MCF 10A (cell line): ENCODE results near the gene TMEM186. TPM values are rescaled to one million over a fixed set of nuclear protein-coding genes. Genes with fewer than 3 reads are reported as not detected.

ENCODE experiments used
- BruUV-seq: library from RNA; stranded (reverse); fragments of 400-500 nt; replicated peaks from 2 replicates; lab custom pipeline; 2021; lab: Mats Ljungman, UMichigan
- CTCF ChIA-PET: fragments of 300-600 bp; sonication (Branson Sonifier 250); formaldehyde crosslinking; extraction: SDS; loops from one replicate; lab custom pipeline; 2021; ENCODE audit warnings: antibody characterized with exemption, inconsistent platforms; lab: Yijun Ruan, JAX
- POLR2A ChIA-PET: fragments of 300-600, 350-650 bp; sonication (Branson Sonifier 250); formaldehyde crosslinking; extraction: SDS; loops from one replicate; lab custom pipeline; 2020; ENCODE audit warnings: antibody characterized with exemption, inconsistent platforms; lab: Yijun Ruan, JAX
- DNase-seq: peaks from one replicate; pipeline ENCODE4 v3.0.0-alpha.2; 2018; ENCODE audit not compliant: unreplicated experiment
- H3K27ac Mint-ChIP-seq: one replicate; pipeline ENCODE4 v1.8.0; 2022; ENCODE audit warnings: mild to moderate bottlenecking, low read depth, mixed read lengths; ENCODE audit not compliant: unreplicated experiment
- H3K27me3 Mint-ChIP-seq: one replicate; pipeline ENCODE4 v1.8.0; 2022; ENCODE audit warnings: mixed read lengths; ENCODE audit not compliant: insufficient read depth, unreplicated experiment
- H3K36me3 Mint-ChIP-seq: one replicate; pipeline ENCODE4 v1.8.0; 2022; ENCODE audit warnings: mild to moderate bottlenecking, moderate library complexity, mixed read lengths; ENCODE audit not compliant: insufficient read depth, unreplicated experiment
- H3K4me1 Mint-ChIP-seq: one replicate; pipeline ENCODE4 v1.8.0; 2022; ENCODE audit warnings: mixed read lengths; ENCODE audit not compliant: insufficient read depth, unreplicated experiment
- H3K4me3 Mint-ChIP-seq: one replicate; pipeline ENCODE4 v1.8.0; 2022; ENCODE audit warnings: mild to moderate bottlenecking, moderate library complexity, mixed read lengths; ENCODE audit not compliant: unreplicated experiment
- H3K9me3 Mint-ChIP-seq: one replicate; pipeline ENCODE4 v1.8.0; 2022; ENCODE audit warnings: mixed read lengths; ENCODE audit not compliant: unreplicated experiment
- intact Hi-C: fragments of 100-400 bp; cut with micrococcal nuclease; formaldehyde crosslinking; loops from 2 replicates; pipeline ENCODE4 v1.14.1; 2022
- total RNA-seq: library from RNA; stranded (reverse); gene quantifications from 2 replicates; pipeline ENCODE4 v1.2.3, GENCODE V29; 2022
- TF ChIP-seq, protein P1 (sequence below): fragments of 200-600 bp; IDR thresholded peaks from one replicate; pipeline ENCODE4 v1.8.0; 2022; ENCODE audit warnings: antibody characterized with exemption, mild to moderate bottlenecking; ENCODE audit not compliant: unreplicated experiment

The TMEM186 gene
- total RNA-seq, 1 experiment from 2014 or later, result 12.9 TPM

DNA sequence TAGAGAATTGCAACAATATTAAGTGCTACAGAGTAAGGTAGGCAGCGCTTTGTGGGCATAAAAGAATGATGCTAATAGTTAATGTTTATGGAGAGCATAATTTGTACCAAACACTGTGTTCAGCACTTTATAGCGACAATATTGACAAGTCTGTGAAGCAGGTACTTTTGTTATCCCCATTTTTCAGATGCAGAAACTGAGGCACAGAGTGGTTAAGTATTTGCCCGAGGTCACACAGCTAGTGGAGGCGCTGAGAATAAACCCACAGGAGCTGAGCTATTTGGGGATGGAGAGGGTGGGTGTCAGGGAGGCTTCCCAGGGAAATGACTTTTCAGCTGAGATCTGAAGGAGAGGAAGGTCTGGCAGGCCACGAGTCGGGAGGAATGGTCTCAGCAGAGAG lies 39.4 kb downstream of the TMEM186 start:
- H3K27ac Mint-ChIP-seq, result no peak overlapping the region
- H3K4me3 Mint-ChIP-seq, result no peak overlapping the region
- DNase-seq, result no peak
- ChIA-PET POLR2A (no interaction called here), CTCF (interaction anchor here (0.7 kb wide), 2 partner anchors 24 to 85 kb away, joined by 3 to 4 read pairs; no protein-coding TSS in a partner anchor)
- TF ChIP-seq, protein P1, sequence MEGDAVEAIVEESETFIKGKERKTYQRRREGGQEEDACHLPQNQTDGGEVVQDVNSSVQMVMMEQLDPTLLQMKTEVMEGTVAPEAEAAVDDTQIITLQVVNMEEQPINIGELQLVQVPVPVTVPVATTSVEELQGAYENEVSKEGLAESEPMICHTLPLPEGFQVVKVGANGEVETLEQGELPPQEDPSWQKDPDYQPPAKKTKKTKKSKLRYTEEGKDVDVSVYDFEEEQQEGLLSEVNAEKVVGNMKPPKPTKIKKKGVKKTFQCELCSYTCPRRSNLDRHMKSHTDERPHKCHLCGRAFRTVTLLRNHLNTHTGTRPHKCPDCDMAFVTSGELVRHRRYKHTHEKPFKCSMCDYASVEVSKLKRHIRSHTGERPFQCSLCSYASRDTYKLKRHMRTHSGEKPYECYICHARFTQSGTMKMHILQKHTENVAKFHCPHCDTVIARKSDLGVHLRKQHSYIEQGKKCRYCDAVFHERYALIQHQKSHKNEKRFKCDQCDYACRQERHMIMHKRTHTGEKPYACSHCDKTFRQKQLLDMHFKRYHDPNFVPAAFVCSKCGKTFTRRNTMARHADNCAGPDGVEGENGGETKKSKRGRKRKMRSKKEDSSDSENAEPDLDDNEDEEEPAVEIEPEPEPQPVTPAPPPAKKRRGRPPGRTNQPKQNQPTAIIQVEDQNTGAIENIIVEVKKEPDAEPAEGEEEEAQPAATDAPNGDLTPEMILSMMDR, result no peak
- H3K27me3 Mint-ChIP-seq, result no peaks in the 10 kb centered on the region
- intact Hi-C loops, result no loop called here
- no peaks in the 10 kb centered on the region for H3K36me3 Mint-ChIP-seq
- H3K9me3 Mint-ChIP-seq, result no peaks in the 10 kb centered on the region
- no TSS peak for BruUV-seq
- H3K4me1 Mint-ChIP-seq, result no peaks in the 10 kb centered on the region

DNA sequence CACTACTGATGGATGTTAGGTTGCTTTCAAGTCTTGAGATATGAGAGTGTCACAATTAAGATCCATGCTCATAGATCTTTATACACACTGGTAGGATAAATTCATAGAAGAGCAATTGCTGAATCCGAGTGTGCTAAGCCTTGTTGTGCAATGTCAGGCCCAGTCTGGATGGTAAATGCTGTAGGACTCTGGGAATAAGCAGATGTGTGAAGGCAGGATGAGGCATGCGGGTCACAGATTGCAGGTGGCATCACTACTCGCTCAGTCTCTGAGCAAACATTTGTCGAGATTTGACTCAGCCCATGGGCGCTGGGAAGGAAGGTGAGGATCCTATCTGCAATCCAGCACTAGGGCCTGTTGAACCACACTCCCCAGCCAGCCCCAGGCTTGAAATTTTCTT lies 40.7 kb downstream of the TMEM186 start:
- peaks cover 6% of the 10 kb centered on the region for H3K4me1 Mint-ChIP-seq

DNA sequence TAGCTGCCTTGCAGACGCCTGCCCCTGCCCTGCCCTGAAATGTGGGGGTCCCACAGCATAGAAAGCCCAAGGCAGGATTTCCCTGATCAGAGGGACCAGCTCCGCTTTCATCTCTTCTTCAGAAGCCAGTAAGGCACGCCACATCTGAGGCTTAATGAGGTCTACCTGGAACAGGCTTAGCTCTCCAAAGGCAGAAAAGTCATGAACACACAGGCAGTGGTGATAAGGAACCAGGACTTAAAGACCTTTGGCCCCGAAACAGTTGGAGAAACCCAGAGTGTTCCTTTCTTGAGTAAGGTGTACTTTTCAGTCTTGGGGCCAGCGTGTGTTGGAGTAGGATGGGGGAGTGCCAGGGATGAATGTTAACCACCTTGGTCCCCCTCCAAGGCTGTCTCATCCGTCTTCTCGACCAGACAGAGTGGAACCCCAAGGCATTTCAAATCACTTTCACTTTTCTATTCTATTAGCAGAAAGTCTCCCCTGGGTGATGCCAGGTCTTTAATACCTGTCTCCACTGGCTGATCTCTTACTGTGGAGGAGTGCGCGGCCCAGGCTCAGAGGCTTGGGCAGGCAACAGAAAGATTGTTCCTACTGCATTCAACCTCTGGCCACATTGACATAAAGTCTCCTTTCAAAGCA lies 43.9 kb downstream of the TMEM186 start:
- H3K4me1 Mint-ChIP-seq, result peaks cover 8% of the 10 kb centered on the region
- POLR2A ChIA-PET, result interaction anchor here (0.6 to 1.1 kb wide), 2 partner anchors 23 to 114 kb away, joined by 3 read pairs; no protein-coding TSS in a partner anchor
- no peaks in the 10 kb centered on the region for H3K27me3 Mint-ChIP-seq
- intact Hi-C loops, result no loop called here
- no peak overlapping the region for H3K27ac Mint-ChIP-seq
- CTCF ChIA-PET, result interaction anchor here (0.6 to 1.1 kb wide), 4 partner anchors 9 to 127 kb away, joined by 3 to 4 read pairs (median 3); no protein-coding TSS in a partner anchor
- no peak for DNase-seq
- H3K36me3 Mint-ChIP-seq, result no peaks in the 10 kb centered on the region
- no peak overlapping the region for H3K4me3 Mint-ChIP-seq
- H3K9me3 Mint-ChIP-seq, result no peaks in the 10 kb centered on the region
- TF ChIP-seq, protein P1, result no peak
- no TSS peak for BruUV-seq

More for the DNA sequence above, 40.7 kb downstream of the TMEM186 start:
- H3K27ac Mint-ChIP-seq, result no peak overlapping the region
- TF ChIP-seq, protein P1, result no peak
- ChIA-PET POLR2A (no interaction called here), CTCF (no interaction called here)
- no peaks in the 10 kb centered on the region for H3K36me3 Mint-ChIP-seq
- H3K27me3 Mint-ChIP-seq, result no peaks in the 10 kb centered on the region
- intact Hi-C loops, result no loop called here
- no peaks in the 10 kb centered on the region for H3K9me3 Mint-ChIP-seq
- BruUV-seq, result no TSS peak
- DNase-seq, result no peak
- no peak overlapping the region for H3K4me3 Mint-ChIP-seq

DNA sequence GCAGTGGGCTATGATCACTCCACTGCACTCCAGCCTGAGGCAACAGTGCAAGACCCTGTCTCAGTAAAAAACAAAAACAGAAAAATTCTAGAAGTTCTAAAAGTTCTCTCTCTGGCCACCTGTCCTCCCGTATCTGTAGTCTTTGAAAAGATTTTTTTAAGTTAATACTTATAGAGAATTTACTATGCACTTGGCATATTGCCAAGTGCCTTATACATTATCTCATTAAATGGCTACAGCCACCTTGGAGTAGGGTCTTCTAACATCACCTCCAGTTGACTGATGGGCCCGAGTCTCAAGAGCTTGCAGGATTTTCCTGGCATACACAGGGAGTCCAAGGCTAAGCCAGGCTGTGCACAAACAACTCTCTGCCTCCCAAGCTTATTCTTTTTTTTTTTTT lies 44.7 kb downstream of the TMEM186 start:
- Mint-ChIP-seq H3K4me1 (peaks cover 8% of the 10 kb centered on the region), H3K4me3 (no peak overlapping the region), H3K27me3 (no peaks in the 10 kb centered on the region), H3K27ac (no peak overlapping the region), H3K36me3 (no peaks in the 10 kb centered on the region), H3K9me3 (no peaks in the 10 kb centered on the region)
- CTCF ChIA-PET, result interaction anchor here (0.6 to 1.1 kb wide), 4 partner anchors 10 to 1420 kb away, joined by 3 to 4 read pairs (median 3); partner anchors contain the start of gene RBFOX1
- TF ChIP-seq, protein P1, result no peak
- no peak for DNase-seq
- intact Hi-C loops, result no loop called here
- POLR2A ChIA-PET, result interaction anchor here (0.6 to 1.5 kb wide), 3 partner anchors 10 to 115 kb away, joined by 3 read pairs; no protein-coding TSS in a partner anchor
- BruUV-seq, result no TSS peak
